ENCODE measurements around the gene HDAC4.
"Not testable (repeated sequence)": the region's sequence is repeated elsewhere in the genome, so short reads cannot be mapped to it uniquely, and the experiment has no call there.

The HDAC4 gene

GRCh38 chr2:239291475-239292350 lies 109.1 kb downstream of the HDAC4 start:
- H3K4me3 ChIP-seq = no peak overlapping the region

GRCh38 chr2:239290618-239291474 lies 110.0 kb downstream of the HDAC4 start:
- H3K4me3 ChIP-seq = no peak overlapping the region
- H3K27ac ChIP-seq = peak overlapping the region in 17 of 21 experiments; percentile 2 to 85 (median 69)

More at GRCh38 chr2:239291475-239292350, 109.1 kb downstream of the HDAC4 start:
- peak overlapping the region in 17 of 21 experiments; percentile 2 to 85 (median 69) for H3K27ac ChIP-seq

- peak overlapping the region in 16 of 21 experiments; percentile 2 to 85 (median 65) for H3K27ac ChIP-seq
These were observed 111.3 kb downstream of the HDAC4 start for GRCh38 chr2:239289545-239289944.

GRCh38 chr2:239288951-239289511 lies 111.8 kb downstream of the HDAC4 start:
- no peak overlapping the region for H3K4me3 ChIP-seq
- peak overlapping the region in 16 of 21 experiments; percentile 2 to 85 (median 65) for H3K27ac ChIP-seq

More at GRCh38 chr2:239289545-239289944, 111.3 kb downstream of the HDAC4 start:
- no peak overlapping the region for H3K4me3 ChIP-seq

- Histone ChIP-seq H3K4me3 (no peak overlapping the region), H3K27ac (peak overlapping the region in 3 of 21 experiments; percentile 65 to 80 (median 77))
These were observed 112.6 kb downstream of the HDAC4 start for GRCh38 chr2:239288237-239288636.

- Histone ChIP-seq H3K4me3 (no peak overlapping the region), H3K27ac (no peak overlapping the region)
These were observed 113.4 kb downstream of the HDAC4 start for GRCh38 chr2:239287461-239287860.

- H3K27ac ChIP-seq = no peak overlapping the region
These were observed 113.9 kb downstream of the HDAC4 start for GRCh38 chr2:239286901-239287300.

GRCh38 chr2:239285932-239286230 lies 114.9 kb downstream of the HDAC4 start:
- peak overlapping the region in 2 of 21 experiments; percentile 54 to 68 for H3K27ac ChIP-seq
- no peak overlapping the region for H3K4me3 ChIP-seq

More at GRCh38 chr2:239286901-239287300, 113.9 kb downstream of the HDAC4 start:
- no peak overlapping the region for H3K4me3 ChIP-seq

- Histone ChIP-seq H3K4me3 (peak overlapping the region in 3 of 7 experiments; percentile 2 to 16 (median 2)), H3K27ac (peak overlapping the region in 8 of 21 experiments; percentile 1 to 68 (median 42))
These were observed 115.5 kb downstream of the HDAC4 start for GRCh38 chr2:239285071-239285931.

- no peak overlapping the region for H3K4me3 ChIP-seq
- H3K27ac ChIP-seq = no peak overlapping the region
These were observed 116.6 kb downstream of the HDAC4 start for GRCh38 chr2:239283961-239284795.

GRCh38 chr2:239283288-239283945 lies 117.4 kb downstream of the HDAC4 start:
- Histone ChIP-seq H3K4me3 (no peak overlapping the region), H3K27ac (no peak overlapping the region)

- Histone ChIP-seq H3K4me3 (no peak overlapping the region), H3K27ac (no peak overlapping the region)
These were observed 118.2 kb downstream of the HDAC4 start for GRCh38 chr2:239282448-239283287.

GRCh38 chr2:239280296-239281017 lies 120.4 kb downstream of the HDAC4 start:
- peak overlapping the region in 17 of 21 experiments; percentile 2 to 73 (median 45) for H3K27ac ChIP-seq

GRCh38 chr2:239279508-239280295 lies 121.1 kb downstream of the HDAC4 start:
- H3K27ac ChIP-seq = peak overlapping the region in 17 of 21 experiments; percentile 2 to 73 (median 45)
- no peak overlapping the region for H3K4me3 ChIP-seq

More at GRCh38 chr2:239280296-239281017, 120.4 kb downstream of the HDAC4 start:
- not testable (repeated sequence) for H3K4me3 ChIP-seq

GRCh38 chr2:239278941-239279365 lies 121.9 kb downstream of the HDAC4 start:
- H3K27ac ChIP-seq = peak overlapping the region in 10 of 21 experiments; percentile 17 to 73 (median 53)
- H3K4me3 ChIP-seq = no peak overlapping the region

All from skin epidermis (tissue), 12 donors.